Neuronal stem cell (in vitro differentiated cells): ENCODE results near the gene TMEM221.

Experiments used
- DNase-seq: peaks from one replicate; pipeline ENCODE4 v3.0.0-alpha.2; 2013; ENCODE audit warnings: low spot score
- H2AFZ ChIP-seq: one replicate; pipeline ENCODE4 v1.6.1; 2013; ENCODE audit warnings: mild to moderate bottlenecking, low read length, inconsistent platforms
- H2AK5ac ChIP-seq: 2 replicates; pipeline ENCODE4 v1.6.1; 2013; ENCODE audit warnings: low read depth, mild to moderate bottlenecking, inconsistent platforms, low read length, moderate library complexity, mixed read lengths
- H2BK120ac ChIP-seq: 2 replicates; pipeline ENCODE4 v1.6.1; 2013; ENCODE audit warnings: low read depth, mild to moderate bottlenecking, inconsistent platforms, low read length, moderate library complexity, mixed read lengths
- H2BK12ac ChIP-seq: one replicate; pipeline ENCODE4 v1.6.1; 2013; ENCODE audit warnings: low read length, inconsistent platforms
- H2BK15ac ChIP-seq: 2 replicates; pipeline ENCODE4 v1.6.1; 2013; ENCODE audit warnings: mild to moderate bottlenecking, low read length, inconsistent platforms, mixed read lengths
- H2BK5ac ChIP-seq: one replicate; pipeline ENCODE4 v1.6.1; 2013; ENCODE audit warnings: inconsistent platforms, mild to moderate bottlenecking, low read length, moderate library complexity
- H3K14ac ChIP-seq: one replicate; pipeline ENCODE4 v1.6.1; 2013; ENCODE audit warnings: low read length, inconsistent platforms
- H3K18ac ChIP-seq: 2 replicates; pipeline ENCODE4 v1.6.1; 2013; ENCODE audit warnings: low read length, inconsistent platforms
- H3K23ac ChIP-seq: 2 replicates; pipeline ENCODE4 v1.6.1; 2013; ENCODE audit warnings: low read depth, mild to moderate bottlenecking, mixed read lengths, low read length, inconsistent platforms; ENCODE audit not compliant: poor library complexity
- H3K27ac ChIP-seq: replicated peaks from 3 replicates; pipeline ENCODE4 v1.5.1; 2013; ENCODE audit warnings: low read length, inconsistent platforms
- H3K27me3 ChIP-seq, 3 experiments: 2 replicates each; pipeline ENCODE4 v1.6.1; 2013; ENCODE audit warnings: low read length in 3 of 3, mild to moderate bottlenecking in 2 of 3, inconsistent platforms in 1 of 3, low read depth in 1 of 3, mixed read lengths in 1 of 3, moderate library complexity in 1 of 3; ENCODE audit not compliant: control insufficient read depth in 3 of 3, insufficient read depth in 3 of 3
- H3K36me3 ChIP-seq, 2 donors: replicated peaks in 1 of 2; 2 replicates each; pipeline ENCODE4 v1.6.1; 2013; ENCODE audit warnings: low read length in 2 of 2; ENCODE audit not compliant: control insufficient read depth in 2 of 2, insufficient read depth in 2 of 2
- H3K4ac ChIP-seq: 2 replicates; pipeline ENCODE4 v1.6.1; 2013; ENCODE audit warnings: inconsistent platforms, mild to moderate bottlenecking, low read length, moderate library complexity
- H3K4me1 ChIP-seq, 2 donors: 1 replicate in 1 of 2; 2 replicates in 1 of 2; pipeline ENCODE4 v1.6.1; 2013; ENCODE audit warnings: low read length in 2 of 2, low read depth in 1 of 2; ENCODE audit not compliant: control insufficient read depth in 2 of 2, insufficient read depth in 1 of 2
- H3K4me2 ChIP-seq: one replicate; pipeline ENCODE4 v1.6.1; 2013; ENCODE audit warnings: mild to moderate bottlenecking, low read length, inconsistent platforms; ENCODE audit not compliant: insufficient read depth, poor library complexity, severe bottlenecking
- H3K4me3 ChIP-seq, 2 donors: 2 replicates each; pipeline ENCODE4 v1.5.1; 2013; ENCODE audit warnings: low read length in 2 of 2, mild to moderate bottlenecking in 2 of 2, inconsistent platforms in 1 of 2, moderate library complexity in 1 of 2
- H3K79me1 ChIP-seq: one replicate; pipeline ENCODE4 v1.6.1; 2013; ENCODE audit warnings: low read depth, mild to moderate bottlenecking, inconsistent platforms, low read length, moderate library complexity
- H3K9ac ChIP-seq: one replicate; pipeline ENCODE4 v1.6.1; 2013; ENCODE audit warnings: mild to moderate bottlenecking, low read depth, low read length, inconsistent platforms; ENCODE audit not compliant: poor library complexity
- H3K9me3 ChIP-seq, 2 donors: replicated peaks in 1 of 2; 2 replicates each; pipeline versions ENCODE3 to v1.6.1; 2013; ENCODE audit warnings: low read length in 2 of 2, mild to moderate bottlenecking in 2 of 2, inconsistent platforms in 1 of 2, low read depth in 1 of 2, mixed read lengths in 1 of 2, moderate library complexity in 1 of 2; ENCODE audit not compliant: control insufficient read depth in 2 of 2, insufficient read depth in 1 of 2
- H4K8ac ChIP-seq: one replicate; pipeline ENCODE4 v1.6.1; 2013; ENCODE audit warnings: low read depth, mild to moderate bottlenecking, inconsistent platforms, low read length, moderate library complexity
- H4K91ac ChIP-seq: one replicate; pipeline ENCODE4 v1.6.1; 2013; ENCODE audit warnings: low read length, low read depth, mild to moderate bottlenecking, inconsistent platforms; ENCODE audit not compliant: poor library complexity
- WGBS, 2 donors: extraction: QIAGEN DNeasy Blood & Tissue Kit; methylation state at CpG; one replicate each; pipeline ENCODE4 v1.1.7; 2013; ENCODE audit warnings: missing lambda C conversion rate in 2 of 2, mixed read lengths in 1 of 2; ENCODE audit not compliant: insufficient read length in 2 of 2, insufficient replicate concordance in 1 of 2; ENCODE audit errors: extremely low coverage in 2 of 2; 5-methylcytosine and 5-hydroxymethylcytosine counted together

The TMEM221 gene

GRCh38 chr19:17455308-17456123 lies 7.0 kb upstream of the TMEM221 start:
- Histone ChIP-seq H3K27me3 (peaks cover 7 to 47% (median 26%) of the 10 kb centered on the region in 3 experiments), H2BK120ac (no peak overlapping the region), H2BK15ac (peak overlapping the region; percentile 72), H3K4me1 (peaks cover 5 to 7% of the 10 kb centered on the region in 2 donors), H3K18ac (peak overlapping the region; percentile 81), H3K14ac (no peak overlapping the region), H3K4me2 (peak overlapping the region; percentile 38), H3K4me3 (no peak overlapping the region), H2BK12ac (no peak overlapping the region), H2BK5ac (no peak overlapping the region), H3K23ac (peak overlapping the region; percentile 91), H3K36me3 (no peaks in the 10 kb centered on the region), H4K91ac (no peak overlapping the region), H3K79me1 (no peaks in the 10 kb centered on the region), H3K9me3 (no peaks in the 10 kb centered on the region), H3K9ac (no peak overlapping the region), H2AFZ (peak overlapping the region; percentile 40), H2AK5ac (peak overlapping the region; percentile 89), H3K4ac (peak overlapping the region; percentile 78), H4K8ac (no peak overlapping the region), H3K27ac (no peak overlapping the region)
- no CpG with 5 or more reads among the region's 58 CpGs for WGBS, 2 donors
- no peak for DNase-seq

DNA sequence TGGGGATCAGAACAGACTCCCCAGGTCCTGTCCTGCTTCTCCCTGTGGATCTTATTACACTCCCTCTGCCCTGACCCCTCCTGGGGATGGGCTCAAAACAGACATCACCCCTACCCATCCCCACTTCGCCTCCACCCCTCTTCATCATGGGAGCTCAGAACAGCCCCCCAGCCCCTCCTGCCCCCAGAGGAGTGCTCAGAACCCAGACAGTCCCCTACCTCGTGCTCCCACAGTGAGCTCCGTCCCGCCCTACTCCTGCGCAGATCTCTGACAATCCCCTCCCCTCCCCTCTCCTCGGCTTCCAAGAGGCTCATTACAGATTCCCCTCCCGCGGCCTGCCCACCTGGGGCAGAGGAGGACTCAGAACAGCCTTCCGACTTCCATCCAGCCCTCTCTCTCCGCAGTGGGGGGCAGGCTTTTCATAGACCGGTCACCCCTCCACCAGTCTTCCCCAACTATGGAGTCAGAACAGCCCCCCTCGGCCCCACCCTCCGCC lies 6.2 kb upstream of the TMEM221 start:
- H4K91ac ChIP-seq, result no peak overlapping the region
- H2BK120ac ChIP-seq, result no peak overlapping the region
- no peak overlapping the region for H3K9ac ChIP-seq
- no CpG with 5 or more reads among the region's 13 CpGs for WGBS, 2 donors
- peaks cover 7 to 40% (median 26%) of the 10 kb centered on the region in 3 experiments for H3K27me3 ChIP-seq
- no peak overlapping the region for H3K27ac ChIP-seq
- H3K4ac ChIP-seq, result no peak overlapping the region
- H3K18ac ChIP-seq, result peak overlapping the region; percentile 78
- H2AK5ac ChIP-seq, result no peak overlapping the region
- peak overlapping the region; percentile 48 for H2AFZ ChIP-seq
- peaks cover 5 to 7% of the 10 kb centered on the region in 2 donors for H3K4me1 ChIP-seq
- H4K8ac ChIP-seq, result no peak overlapping the region
- no peak overlapping the region for H2BK12ac ChIP-seq
- DNase-seq, result no peak
- H3K23ac ChIP-seq, result no peak overlapping the region
- no peaks in the 10 kb centered on the region for H3K79me1 ChIP-seq
- H3K4me3 ChIP-seq, result no peak overlapping the region
- no peaks in the 10 kb centered on the region for H3K36me3 ChIP-seq
- peak overlapping the region; percentile 49 for H3K4me2 ChIP-seq
- no peak overlapping the region for H2BK5ac ChIP-seq
- H3K9me3 ChIP-seq, result no peaks in the 10 kb centered on the region
- peak overlapping the region; percentile 67 for H2BK15ac ChIP-seq
- no peak overlapping the region for H3K14ac ChIP-seq

DNA sequence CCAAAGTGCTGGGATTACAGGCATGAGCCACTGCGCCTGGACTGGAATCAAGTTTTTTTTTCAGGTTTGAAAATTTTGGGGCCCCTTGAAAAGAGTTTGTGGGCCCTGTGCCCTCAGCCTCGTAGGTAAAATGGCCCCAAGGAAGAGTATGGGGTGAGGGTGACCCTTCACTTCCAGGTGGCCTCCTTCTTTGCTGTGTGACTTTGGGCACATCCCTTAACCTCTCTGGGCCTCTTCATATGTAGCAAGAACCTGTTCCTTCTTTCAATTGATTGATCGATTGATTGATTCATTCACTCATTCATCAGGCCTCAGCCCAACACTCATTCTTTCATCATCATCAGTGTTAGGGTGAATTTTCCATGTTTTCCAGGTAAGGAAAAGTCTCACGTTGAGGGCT lies 3.4 kb upstream of the TMEM221 start:
- Histone ChIP-seq H4K8ac (no peak overlapping the region), H3K4me1 (peaks cover 5 to 10% of the 10 kb centered on the region in 2 donors), H4K91ac (no peak overlapping the region), H2AFZ (no peak overlapping the region), H3K36me3 (no peaks in the 10 kb centered on the region), H3K4ac (no peak overlapping the region), H3K23ac (no peak overlapping the region), H2BK12ac (no peak overlapping the region), H3K27ac (no peak overlapping the region), H3K4me3 (no peak overlapping the region), H2BK5ac (no peak overlapping the region), H3K9ac (no peak overlapping the region), H3K4me2 (no peak overlapping the region), H2BK120ac (no peak overlapping the region), H2AK5ac (no peak overlapping the region), H3K79me1 (no peaks in the 10 kb centered on the region), H2BK15ac (no peak overlapping the region), H3K18ac (no peak overlapping the region), H3K27me3 (peaks cover 7 to 33% (median 23%) of the 10 kb centered on the region in 3 experiments), H3K9me3 (no peaks in the 10 kb centered on the region), H3K14ac (no peak overlapping the region)
- no peak for DNase-seq
- WGBS, 2 donors, result no CpG with 5 or more reads among the region's 4 CpGs

DNA sequence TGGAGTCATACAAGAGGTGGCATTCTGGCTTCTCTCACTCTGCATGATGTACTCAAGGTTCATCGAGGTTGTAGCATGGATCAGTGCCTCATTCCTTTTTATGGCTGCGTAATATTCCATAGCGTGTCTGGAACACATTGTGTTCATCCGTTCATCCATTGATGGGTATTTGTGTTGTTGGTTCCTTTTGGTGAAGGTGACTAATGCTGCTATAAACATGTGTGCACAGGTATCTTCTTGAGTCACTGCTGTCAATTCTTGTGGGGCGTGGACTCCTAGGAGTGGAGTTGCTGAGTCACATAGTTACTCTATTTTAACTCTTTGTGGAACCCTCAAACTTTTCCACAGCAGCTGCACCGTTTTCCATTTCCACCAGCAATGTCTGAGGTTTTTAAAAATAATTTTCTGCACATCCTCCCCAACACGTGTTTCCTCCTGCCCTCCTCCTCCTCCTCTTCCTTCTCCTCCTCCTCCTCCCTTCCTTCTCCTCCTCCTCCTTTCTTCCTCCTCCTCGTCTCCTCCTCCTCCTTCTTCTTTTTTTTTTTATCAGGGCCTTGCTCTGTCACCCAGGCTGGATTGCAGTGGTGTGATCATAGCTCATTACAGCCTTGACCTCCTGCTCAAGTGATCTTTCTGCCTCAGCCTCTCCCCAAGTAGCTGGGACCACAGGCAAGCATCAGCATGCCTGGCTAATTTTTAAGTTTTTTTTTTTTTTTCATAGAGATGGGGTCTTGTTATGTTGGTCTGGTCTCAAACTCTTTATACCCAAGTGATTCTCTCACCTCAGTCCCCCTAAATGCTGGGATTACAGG lies 2.0 kb upstream of the TMEM221 start:
- Histone ChIP-seq H2BK120ac (no peak overlapping the region), H3K4me2 (no peak overlapping the region), H2BK15ac (no peak overlapping the region), H3K79me1 (no peaks in the 10 kb centered on the region), H3K4me3 (no peak overlapping the region), H3K36me3 (no peaks in the 10 kb centered on the region), H2BK12ac (no peak overlapping the region), H3K4me1 (peaks cover 5 to 8% of the 10 kb centered on the region in 2 donors), H2AFZ (no peak overlapping the region), H3K23ac (no peak overlapping the region), H2AK5ac (no peak overlapping the region), H3K14ac (no peak overlapping the region), H4K8ac (no peak overlapping the region), H4K91ac (no peak overlapping the region), H3K9me3 (no peaks in the 10 kb centered on the region), H3K27me3 (peaks cover 4 to 22% (median 12%) of the 10 kb centered on the region in 3 experiments), H3K4ac (no peak overlapping the region), H3K27ac (no peak overlapping the region), H2BK5ac (no peak overlapping the region), H3K18ac (no peak overlapping the region), H3K9ac (no peak overlapping the region)
- DNase-seq, result no peak
- no CpG with 5 or more reads among the region's 8 CpGs for WGBS, 2 donors
